SJSA1 (cell line): ENCODE measurements around the gene ZDHHC22. TPM values are rescaled to one million over a fixed set of nuclear protein-coding genes. Genes with fewer than 3 reads are reported as not detected.

Experiments
- DNase-seq, 2 experiments: peaks; one replicate each; pipeline ENCODE4 v3.0.0-alpha.2; 2015 to 2020; ENCODE audit warnings: low spot score in 2 of 2, low read depth in 1 of 2
- H3K27ac ChIP-seq: fragments of 250-450 bp; sonication (Bioruptor Pico); 2 replicates; pipeline ENCODE4 v1.5.1; 2020; ENCODE audit warnings: mild to moderate bottlenecking, moderate library complexity
- H3K27me3 ChIP-seq: fragments of 250-450 bp; sonication (Bioruptor Pico); replicated peaks from 2 replicates; pipeline ENCODE4 v1.5.1; 2020; ENCODE audit warnings: mild to moderate bottlenecking, moderate library complexity
- H3K36me3 ChIP-seq: fragments of 250-450 bp; sonication (Bioruptor Pico); 2 replicates; pipeline ENCODE4 v1.5.1; 2020; ENCODE audit warnings: mild to moderate bottlenecking
- H3K4me1 ChIP-seq: fragments of 250-450 bp; sonication (Bioruptor Pico); replicated peaks from 2 replicates; pipeline ENCODE4 v1.6.1; 2021; ENCODE audit warnings: mild to moderate bottlenecking
- H3K4me3 ChIP-seq: fragments of 250-450 bp; sonication (Bioruptor Pico); 2 replicates; pipeline ENCODE4 v1.5.1; 2020; ENCODE audit warnings: mild to moderate bottlenecking
- H3K9me3 ChIP-seq: fragments of 250-450 bp; sonication (Bioruptor Pico); replicated peaks from 2 replicates; pipeline ENCODE4 v1.5.1; 2020; ENCODE audit warnings: mild to moderate bottlenecking
- total RNA-seq: library from RNA; depleted of rRNA; stranded (reverse); fragments of >200 nt; shearing (Covaris generic); gene quantifications from 2 replicates; pipeline ENCODE4 v1.2.3, GENCODE V29; 2014; rRNA removed

The ZDHHC22 gene
- total RNA-seq, 1 experiment from 2014 or later, result 0.03 TPM

- H3K9me3 ChIP-seq, result peaks cover 1% of the 10 kb centered on the region
These were observed 55.4 kb downstream of the ZDHHC22 start for GRCh38 chr14:77086017-77086727.

DNA sequence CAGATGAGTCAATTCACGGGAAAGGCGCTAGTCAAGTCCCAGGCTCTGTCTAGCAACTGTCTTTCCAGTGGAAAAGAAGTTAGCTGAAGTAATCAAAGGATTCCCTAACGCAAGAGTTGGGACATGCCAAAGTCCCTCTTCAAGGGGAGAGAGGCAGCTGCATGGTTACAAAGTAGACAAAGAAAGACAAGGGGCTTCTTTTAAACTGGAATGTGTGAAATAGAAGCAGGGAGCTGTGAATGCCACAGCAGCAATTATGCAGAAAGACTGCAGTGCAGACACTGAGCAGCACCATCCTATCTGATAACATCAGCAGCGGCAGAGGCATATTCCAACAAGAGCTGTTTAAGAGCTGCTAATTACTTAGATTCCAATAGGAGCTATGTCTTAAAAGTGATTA is 56.1 kb downstream of the ZDHHC22 start:
- H3K27ac ChIP-seq, result no peak overlapping the region
- DNase-seq, result no peak
- no peaks in the 10 kb centered on the region; the same call in 1 of the 2 replicates for H3K27me3 ChIP-seq
- no peak overlapping the region for H3K4me3 ChIP-seq
- H3K4me1 ChIP-seq, result no peaks in the 10 kb centered on the region
- no peaks in the 10 kb centered on the region for H3K36me3 ChIP-seq
- no peaks in the 10 kb centered on the region for H3K9me3 ChIP-seq

More at GRCh38 chr14:77086017-77086727, 55.4 kb downstream of the ZDHHC22 start:
- no peaks in the 10 kb centered on the region; the same call in 1 of the 2 replicates for H3K27me3 ChIP-seq
- H3K27ac ChIP-seq, result no peak overlapping the region
- no peak overlapping the region for H3K4me3 ChIP-seq
- DNase-seq, result no peak
- no peaks in the 10 kb centered on the region for H3K36me3 ChIP-seq
- H3K4me1 ChIP-seq, result no peaks in the 10 kb centered on the region

DNA sequence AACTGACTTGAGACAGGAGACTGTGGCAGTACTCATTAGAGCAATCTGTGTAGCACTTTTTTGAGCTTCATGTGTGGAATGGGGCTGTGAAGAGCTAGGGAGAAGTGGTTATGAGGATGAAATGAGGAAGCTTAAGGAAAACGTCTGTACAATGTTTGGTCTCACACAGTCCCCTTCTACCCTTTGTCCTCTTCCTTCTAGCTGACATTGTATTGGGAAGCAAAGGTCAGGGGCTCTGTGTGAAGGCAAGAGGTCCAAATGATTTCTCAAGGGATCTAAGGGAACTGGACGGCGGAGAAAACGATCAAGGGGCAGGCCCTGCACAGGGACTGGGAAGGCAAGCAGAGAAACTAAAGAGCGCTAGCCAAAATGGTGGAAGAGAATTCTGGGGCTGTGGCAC is 56.6 kb downstream of the ZDHHC22 start:
- Histone ChIP-seq H3K27ac (no peak overlapping the region), H3K36me3 (no peaks in the 10 kb centered on the region), H3K9me3 (no peaks in the 10 kb centered on the region), H3K27me3 (no peaks in the 10 kb centered on the region; the same call in 1 of the 2 replicates), H3K4me1 (no peaks in the 10 kb centered on the region), H3K4me3 (no peak overlapping the region)
- DNase-seq, result no peak

DNA sequence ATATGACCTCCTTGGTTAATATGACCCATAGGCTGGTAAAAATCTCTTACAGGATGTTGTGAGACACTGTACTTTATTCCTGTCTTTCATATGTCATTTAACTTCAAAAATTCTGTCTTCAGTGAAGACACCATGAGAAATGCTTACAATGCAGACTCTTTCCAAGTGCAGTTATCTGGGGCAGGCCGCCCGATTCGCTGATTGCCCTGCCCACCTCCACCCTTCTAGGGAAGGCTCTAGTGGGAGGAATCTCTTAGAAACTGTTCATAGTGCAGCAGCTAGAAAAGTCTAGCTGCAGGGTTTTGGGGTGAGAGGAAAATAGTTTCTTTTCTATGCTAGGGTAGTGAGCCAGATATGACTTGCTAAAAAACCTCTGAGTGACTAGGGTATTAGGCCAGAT is 58.5 kb downstream of the ZDHHC22 start:
- no peak overlapping the region for H3K27ac ChIP-seq
- H3K9me3 ChIP-seq, result no peaks in the 10 kb centered on the region
- no peak for DNase-seq
- no peaks in the 10 kb centered on the region for H3K4me1 ChIP-seq
- no peaks in the 10 kb centered on the region; the same call in 1 of the 2 replicates for H3K27me3 ChIP-seq
- no peaks in the 10 kb centered on the region for H3K36me3 ChIP-seq
- no peak overlapping the region for H3K4me3 ChIP-seq

- no peak for DNase-seq
- Histone ChIP-seq H3K9me3 (no peaks in the 10 kb centered on the region), H3K4me3 (no peak overlapping the region), H3K4me1 (no peaks in the 10 kb centered on the region), H3K27me3 (no peaks in the 10 kb centered on the region; the same call in 1 of the 2 replicates), H3K27ac (no peak overlapping the region), H3K36me3 (no peaks in the 10 kb centered on the region)
These were observed 59.2 kb downstream of the ZDHHC22 start for GRCh38 chr14:77082356-77082755.

Other genes with a start within 250 kb of the ZDHHC22 start
- 9.8 and 16.4 TPM in 2 replicates for gene IRF2BPL, start 113.1 kb downstream of the ZDHHC22 start, total RNA-seq
- gene CIPC, start 43.5 kb downstream of the ZDHHC22 start, total RNA-seq, result 8.8 and 11.0 TPM in 2 replicates
- 0.66 TPM in 1 of 2 replicates, not detected in the other for gene TMEM63C, start 40.0 kb upstream of the ZDHHC22 start, total RNA-seq
- not detected in 2 replicates for gene NGB, start 129.4 kb upstream of the ZDHHC22 start, total RNA-seq
- 7.1 and 7.7 TPM in 2 replicates for gene POMT2, start 179.1 kb upstream of the ZDHHC22 start, total RNA-seq
- 11.1 and 18.6 TPM in 2 replicates for gene GSTZ1, start 179.2 kb upstream of the ZDHHC22 start, total RNA-seq
- 6.4 and 7.6 TPM in 2 replicates for gene TMED8, start 235.3 kb upstream of the ZDHHC22 start, total RNA-seq
- 0.19 and 0.82 TPM in 2 replicates for gene SAMD15, start 235.6 kb upstream of the ZDHHC22 start, total RNA-seq